ACC112 (cell line): ENCODE measurements around the gene LINC00632.

ENCODE experiments used
- H2AFZ ChIP-seq: fragments of 200-600 bp; sonication (generic); one replicate; pipeline ENCODE4 v1.6.0; 2017; ENCODE audit warnings: antibody characterized with exemption, low read length; ENCODE audit not compliant: unreplicated experiment
- H3K27ac ChIP-seq: fragments of 200-600 bp; sonication (generic); 2 replicates; pipeline ENCODE4 v1.5.1; 2014; ENCODE audit warnings: low read depth, mild to moderate bottlenecking, antibody characterized with exemption, low read length, moderate library complexity
- H3K27me3 ChIP-seq: fragments of 200-600 bp; sonication (generic); 2 replicates; pipeline ENCODE4 v1.6.1; 2014; ENCODE audit warnings: mild to moderate bottlenecking, antibody characterized with exemption, low read length, moderate library complexity, mixed read lengths; ENCODE audit not compliant: insufficient read depth
- H3K36me3 ChIP-seq: fragments of 200-600 bp; sonication (generic); 2 replicates; pipeline ENCODE4 v1.6.1; 2016; ENCODE audit warnings: mild to moderate bottlenecking, antibody characterized with exemption, low read length, moderate library complexity, mixed read lengths; ENCODE audit not compliant: insufficient read depth
- H3K4me1 ChIP-seq: fragments of 200-600 bp; sonication (generic); one replicate; pipeline ENCODE4 v1.6.1; 2016; ENCODE audit warnings: low read length, mixed read lengths; ENCODE audit not compliant: insufficient read depth, unreplicated experiment, control insufficient read depth
- H3K4me3 ChIP-seq: fragments of 200-600 bp; sonication (generic); 2 replicates; pipeline ENCODE4 v1.5.1; 2014; ENCODE audit warnings: mild to moderate bottlenecking, low read depth, low read length
- H3K79me2 ChIP-seq: fragments of 200-600 bp; sonication (generic); one replicate; pipeline ENCODE4 v1.6.0; 2016; ENCODE audit warnings: low read length; ENCODE audit not compliant: control insufficient read depth, unreplicated experiment, insufficient read depth

LINC00632 gene

DNA sequence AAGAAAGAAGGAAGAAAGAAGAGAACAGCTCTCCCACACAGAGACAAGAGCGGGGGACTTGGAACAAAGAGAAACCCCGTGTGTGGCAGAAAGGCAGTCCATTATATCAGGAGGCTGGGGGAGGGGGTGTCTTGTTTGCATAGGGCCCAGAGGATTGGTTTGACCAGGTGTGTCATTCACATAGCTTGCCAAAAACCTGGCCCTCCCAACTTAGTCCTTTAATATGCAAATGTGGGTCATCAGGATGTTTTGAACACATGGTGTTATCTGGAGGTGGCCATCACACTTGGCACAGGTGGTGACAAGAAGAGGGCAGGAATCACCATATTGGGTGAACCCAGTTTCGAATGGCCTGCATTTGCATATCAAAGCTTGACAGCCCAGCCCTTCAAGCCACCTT, 111.7 kb downstream of the LINC00632 start:
- Histone ChIP-seq H3K27me3 (no peaks in the 10 kb centered on the region), H3K27ac (no peak overlapping the region), H3K4me3 (no peak overlapping the region), H3K36me3 (no peaks in the 10 kb centered on the region), H3K79me2 (no peaks in the 10 kb centered on the region), H3K4me1 (no peaks in the 10 kb centered on the region), H2AFZ (no peak overlapping the region)

DNA sequence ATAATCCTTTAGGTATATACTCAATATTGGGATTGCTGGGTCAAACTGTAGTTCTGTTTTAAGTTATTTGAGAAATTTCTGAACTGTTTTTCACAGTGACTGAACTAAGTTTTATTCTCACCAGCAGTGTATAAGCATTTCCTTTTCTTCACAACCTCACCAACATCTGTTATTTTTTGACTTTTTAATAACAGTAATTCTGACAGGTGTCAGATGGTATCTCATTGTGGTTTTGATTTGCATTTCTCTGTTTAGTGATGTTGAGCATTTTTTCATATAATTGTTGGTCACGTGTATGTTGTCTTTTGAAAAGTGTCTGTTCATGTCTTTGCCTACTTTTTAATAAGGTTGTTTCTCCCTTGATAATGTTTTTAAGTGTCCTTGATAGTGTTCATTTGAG, 112.6 kb downstream of the LINC00632 start:
- Histone ChIP-seq H3K79me2 (no peaks in the 10 kb centered on the region), H3K36me3 (no peaks in the 10 kb centered on the region), H2AFZ (no peak overlapping the region), H3K27me3 (no peaks in the 10 kb centered on the region), H3K4me1 (no peaks in the 10 kb centered on the region), H3K27ac (no peak overlapping the region), H3K4me3 (no peak overlapping the region)

DNA sequence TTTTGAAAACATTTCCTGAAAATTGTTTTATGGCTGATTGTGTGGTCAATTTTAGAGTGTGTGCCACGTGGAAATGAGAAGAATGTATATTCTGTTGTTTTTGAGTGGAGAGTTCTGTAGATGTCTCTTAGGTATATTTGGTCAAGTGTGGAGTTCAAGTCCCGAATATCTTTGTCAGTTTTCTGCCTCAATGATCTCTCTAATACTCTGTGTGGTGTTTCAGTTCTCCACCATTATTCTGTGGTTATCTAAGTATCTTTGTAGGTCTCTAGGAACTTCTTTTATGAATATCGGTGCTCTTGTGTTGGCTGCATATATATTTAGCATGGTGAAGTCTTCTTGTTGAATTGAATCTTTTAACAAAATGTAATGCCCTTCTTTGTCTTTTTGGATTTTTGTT, 113.3 kb downstream of the LINC00632 start:
- H2AFZ ChIP-seq = no peak overlapping the region

DNA sequence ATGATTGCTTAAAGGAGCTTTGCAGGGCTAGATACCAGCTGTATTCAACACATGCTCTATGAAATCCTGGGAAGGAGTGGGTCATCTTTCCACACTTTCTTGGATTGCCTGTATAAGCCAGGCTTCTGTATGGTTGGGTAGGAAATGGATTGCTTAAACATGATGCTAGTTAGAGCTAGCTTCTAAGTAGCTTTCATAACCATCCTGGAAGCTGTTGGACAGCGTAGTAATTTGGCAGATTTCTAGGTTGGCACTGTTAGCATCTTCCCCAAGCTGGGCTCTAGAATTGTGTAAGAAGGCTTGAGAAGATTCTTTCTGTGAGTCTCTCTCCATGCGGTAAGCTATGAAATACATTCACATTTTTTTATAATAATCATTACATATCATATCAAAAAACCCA, 127.3 kb downstream of the LINC00632 start:
- no peaks in the 10 kb centered on the region for H3K36me3 ChIP-seq
- H3K27ac ChIP-seq = no peak overlapping the region
- no peak overlapping the region for H2AFZ ChIP-seq
- H3K4me1 ChIP-seq = no peaks in the 10 kb centered on the region
- no peak overlapping the region for H3K4me3 ChIP-seq
- no peaks in the 10 kb centered on the region for H3K79me2 ChIP-seq
- no peaks in the 10 kb centered on the region for H3K27me3 ChIP-seq

More for the DNA sequence above, 113.3 kb downstream of the LINC00632 start:
- H3K27me3 ChIP-seq = no peaks in the 10 kb centered on the region
- no peaks in the 10 kb centered on the region for H3K4me1 ChIP-seq
- no peak overlapping the region for H3K27ac ChIP-seq
- H3K4me3 ChIP-seq = no peak overlapping the region
- no peaks in the 10 kb centered on the region for H3K79me2 ChIP-seq
- no peaks in the 10 kb centered on the region for H3K36me3 ChIP-seq
